GM12878 (cell line): ENCODE data around the gene LARP4B. TPM values are rescaled to one million over a fixed set of nuclear protein-coding genes. Genes with fewer than 3 reads are reported as not detected.

ENCODE experiments used
- ATAC-seq: fragments of 200-7000 bp; cut with Tn5 transposase; 3 replicates; pipeline ENCODE4 v1.9.1; 2020; ENCODE audit warnings: mild to moderate bottlenecking, moderate library complexity
- BruUV-seq: library from RNA; stranded (reverse); fragments of 400-500 nt; replicated peaks from 2 replicates; lab custom pipeline; 2021; lab: Mats Ljungman, UMichigan
- CTCF ChIA-PET: fragments of 300-600 bp; sonication (Branson Sonifier 250); formaldehyde crosslinking; extraction: SDS; loops from one replicate; lab custom pipeline; 2021; ENCODE audit warnings: inconsistent platforms; lab: Yijun Ruan, JAX
- POLR2A ChIA-PET: fragments of 350-600 bp; formaldehyde crosslinking; extraction: SDS; loops from one replicate; lab custom pipeline; 2021; ENCODE audit warnings: inconsistent platforms; lab: Charles Lee
- RAD21 ChIA-PET: fragments of 300-600 bp; sonication (Branson Sonifier 250); formaldehyde crosslinking; loops from one replicate; lab custom pipeline; 2023; ENCODE audit warnings: antibody characterized with exemption; ENCODE audit not compliant: unreplicated experiment; lab: Charles Lee
- SMC1A ChIA-PET: fragments of 300-600 bp; sonication (Branson Sonifier 250); formaldehyde crosslinking; loops from one replicate; lab custom pipeline; 2023; ENCODE audit not compliant: unreplicated experiment, uncharacterized antibody; lab: Charles Lee
- DNase-seq: peaks from one replicate; pipeline ENCODE4 v3.0.0-alpha.2; 2011; ENCODE audit warnings: low read depth, low spot score
- FAIRE-seq: peaks from 3 replicates; lab custom pipeline; 2011; peaks lifted over from hg19 to GRCh38; lab: Jason Lieb, UNC
- H2AFZ ChIP-seq: 2 replicates; pipeline ENCODE4 v1.6.0; 2011; ENCODE audit warnings: low read depth, low read length, control low read depth; ENCODE audit not compliant: control insufficient read depth
- H3K27ac ChIP-seq: 2 replicates; pipeline ENCODE4 v1.5.1; 2011; ENCODE audit warnings: control low read depth; ENCODE audit not compliant: control insufficient read depth, insufficient read depth
- H3K27me3 ChIP-seq, 2 experiments: replicated peaks in 1 of 2; 2 replicates each; pipeline versions ENCODE4 v1.6.0 to v1.6.1; 2011; ENCODE audit warnings: low read length in 1 of 2; ENCODE audit not compliant: control insufficient read depth in 2 of 2, insufficient read depth in 2 of 2
- H3K36me3 ChIP-seq, 2 experiments: 2 replicates each; pipeline ENCODE4 v1.5.1; 2011; ENCODE audit warnings: low read length in 1 of 2; ENCODE audit not compliant: control insufficient read depth in 2 of 2, insufficient read depth in 2 of 2
- H3K4me1 ChIP-seq: 2 replicates; pipeline ENCODE4 v1.6.1; 2011; ENCODE audit warnings: mild to moderate bottlenecking, low read length, moderate library complexity, mixed read lengths; ENCODE audit not compliant: control insufficient read depth, insufficient read depth
- H3K4me2 ChIP-seq: 2 replicates; pipeline ENCODE4 v1.6.0; 2011; ENCODE audit warnings: control low read depth; ENCODE audit not compliant: control insufficient read depth, insufficient read depth
- H3K4me3 ChIP-seq: fragments of 200-600 bp; sonication (generic); 2 replicates; pipeline ENCODE4 v1.5.1; 2016
- H3K79me2 ChIP-seq: 2 replicates; pipeline ENCODE4 v1.6.0; 2011; ENCODE audit warnings: low read length; ENCODE audit not compliant: control insufficient read depth, insufficient read depth
- H3K9ac ChIP-seq: 2 replicates; pipeline ENCODE4 v1.8.0; 2011; ENCODE audit warnings: low read length, control low read depth, mixed read lengths; ENCODE audit not compliant: control insufficient read depth, insufficient read depth
- H3K9me3 ChIP-seq: replicated peaks from 3 replicates; pipeline ENCODE4 v1.5.1; 2011; ENCODE audit warnings: mild to moderate bottlenecking, low read length; ENCODE audit not compliant: control insufficient read depth, insufficient read depth
- H4K20me1 ChIP-seq: 2 replicates; pipeline ENCODE4 v1.6.0; 2011; ENCODE audit not compliant: control insufficient read depth, insufficient read depth
- BRCA1 ChIP-seq: IDR thresholded peaks from 2 replicates; pipeline ENCODE4 v1.6.1; 2011; ENCODE audit warnings: low read depth, low read length, improper control_type of control experiment
- CHD4 ChIP-seq: fragments of 200-600 bp; sonication (generic); IDR thresholded peaks from 2 replicates; pipeline ENCODE4 v1.6.1; 2016; ENCODE audit warnings: mild to moderate bottlenecking
- EGR1 ChIP-seq, 2 experiments: IDR thresholded peaks; 1 replicate in 1 of 2; 2 replicates in 1 of 2; pipeline ENCODE4 v1.6.1; 2011 to 2012; ENCODE audit warnings: low read depth in 2 of 2, low read length in 2 of 2, borderline replicate concordance in 1 of 2, mild to moderate bottlenecking in 1 of 2, moderate library complexity in 1 of 2
- FOXM1 ChIP-seq: IDR thresholded peaks from 2 replicates; pipeline ENCODE4 v1.6.1; 2012; ENCODE audit warnings: low read depth, mild to moderate bottlenecking, inconsistent platforms, low read length, moderate library complexity
- HDAC2 ChIP-seq: fragments of 200-600 bp; sonication (generic); IDR thresholded peaks from 2 replicates; pipeline ENCODE4 v1.6.1; 2017
- HDGF ChIP-seq: fragments of 450-650 bp; IDR thresholded peaks from 2 replicates; pipeline ENCODE4 v1.6.1; 2016; ENCODE audit warnings: antibody characterized with exemption
- MEF2B ChIP-seq: fragments of 450-650 bp; IDR thresholded peaks from 2 replicates; pipeline ENCODE4 v1.6.1; 2018; ENCODE audit warnings: mild to moderate bottlenecking, moderate library complexity; ENCODE audit not compliant: partially characterized antibody, poor library complexity, severe bottlenecking
- PAX5 ChIP-seq: IDR thresholded peaks from 2 replicates; pipeline ENCODE4 v1.6.1; 2011; ENCODE audit warnings: low read depth, low read length, borderline replicate concordance
- RFX5 ChIP-seq: IDR thresholded peaks from 2 replicates; pipeline ENCODE4 v1.6.1; 2011; ENCODE audit warnings: low read depth, low read length, improper control_type of control experiment
- SMC3 ChIP-seq: IDR thresholded peaks from 2 replicates; pipeline ENCODE4 v1.6.1; 2011; ENCODE audit warnings: low read length, improper control_type of control experiment, borderline replicate concordance
- SUPT20H ChIP-seq: IDR thresholded peaks from 2 replicates; pipeline ENCODE4 v1.6.1; 2011; ENCODE audit warnings: low read depth, mild to moderate bottlenecking, low read length, moderate library complexity, borderline replicate concordance; ENCODE audit not compliant: control insufficient read depth
- ZSCAN29 ChIP-seq: fragments of 450-650 bp; IDR thresholded peaks from 2 replicates; pipeline ENCODE4 v1.6.1; 2017; ENCODE audit warnings: mild to moderate bottlenecking, moderate library complexity
- WGBS: methylation state at CpG from one replicate; pipeline ENCODE4 v1.1.6; 2016; ENCODE audit warnings: low lambda C conversion rate; ENCODE audit not compliant: insufficient replicate concordance, insufficient coverage; ENCODE audit errors: missing lambda C conversion rate; 5-methylcytosine and 5-hydroxymethylcytosine counted together
- in situ Hi-C: fragments of 300-500 bp; cut with MboI; formaldehyde crosslinking; loops from 9 replicates; pipeline ENCODE4 v1.14.3; 2018; ENCODE audit warnings: mixed read lengths
- intact Hi-C: fragments of 100-400 bp; cut with micrococcal nuclease; formaldehyde crosslinking; loops from one replicate; pipeline ENCODE4 v1.14.2; 2022; ENCODE audit not compliant: unreplicated experiment
- polyA plus RNA-seq, 11 experiments: library from polyadenylated mRNA; depleted of rRNA in 4 of 11; unstranded in 6 of 11; stranded (reverse) in 5 of 11; fragments of >200 nt; fragmentation: Nextera tagmentation in 4 of 11; fragmentation: Illumina TruSeq in 1 of 11; extraction: Ambion mirVana in 4 of 11; extraction: Trizol in 1 of 11; gene quantifications; 1 replicate in 1 of 11; 2 replicates in 10 of 11; pipeline versions ENCODE4 v1.2.1 to v1.2.3, GENCODE V29; 2011 to 2016; ENCODE audit warnings: inconsistent platforms in 2 of 11, missing spikeins in 2 of 11, low read depth in 1 of 11
- total RNA-seq, 4 experiments: library from RNA; depleted of rRNA in 3 of 4; stranded (reverse); fragments of >200 nt in 3 of 4; fragmentation: Illumina TruSeq in 1 of 4; extraction: Trizol in 1 of 4; gene quantifications; 2 replicates each; pipeline versions ENCODE4 v1.2.1 to v1.2.3, GENCODE V29; 2013 to 2021
- TF ChIP-seq, protein P1 (sequence below): fragments of 450-650 bp; IDR thresholded peaks from 2 replicates; pipeline ENCODE4 v1.6.1; 2018; ENCODE audit warnings: borderline replicate concordance, mild to moderate bottlenecking; ENCODE audit not compliant: partially characterized antibody
- TF ChIP-seq, protein P2 (sequence below): IDR thresholded peaks from 2 replicates; pipeline ENCODE4 v1.6.1; 2011; ENCODE audit warnings: mild to moderate bottlenecking, low read depth, low read length, moderate library complexity; ENCODE audit not compliant: insufficient replicate concordance

The LARP4B gene
- total and polyA plus RNA-seq, 10 of the 15 experiments (the other 5 are each of a cell fraction or from before 2014, with no cell fraction given), result 10.5 to 119 (median 39.4) TPM

DNA sequence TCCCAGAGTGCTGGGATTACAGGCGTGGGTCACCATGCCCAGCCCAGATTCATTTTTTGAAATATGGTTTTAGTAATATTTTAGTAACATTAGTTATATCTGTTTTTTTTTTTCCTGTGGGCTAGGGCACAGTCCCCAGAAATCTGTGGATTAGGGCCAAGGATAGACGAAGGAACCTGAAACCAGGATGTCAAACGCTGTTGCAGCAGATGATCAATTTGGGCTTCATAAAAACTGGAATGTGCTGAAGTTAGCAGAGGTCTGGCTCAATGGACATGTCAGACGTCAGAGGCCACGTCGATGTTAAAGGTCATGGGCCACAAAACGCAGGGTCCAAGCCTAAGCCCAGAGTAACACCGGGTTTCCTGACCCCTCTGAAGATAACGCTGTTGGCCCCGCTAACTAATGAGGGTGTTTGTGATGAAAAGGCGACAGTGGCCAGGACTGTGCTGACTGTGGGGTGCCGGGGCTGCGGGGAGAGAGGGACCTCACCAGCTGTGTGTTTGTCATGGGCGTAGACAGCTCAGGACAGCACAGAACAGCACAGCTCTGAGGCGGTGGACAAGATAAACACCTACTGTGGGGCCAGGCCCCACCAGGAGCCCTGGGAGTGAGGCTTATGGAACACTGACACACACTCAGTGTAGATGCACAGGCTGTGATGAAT, 32.9 kb upstream of the LARP4B start:
- no peak overlapping the region for H3K27ac ChIP-seq
- ChIA-PET POLR2A (no interaction called here), RAD21 (no interaction called here)
- no peak for FAIRE-seq
- no TSS peak for BruUV-seq
- H2AFZ ChIP-seq, result no peak overlapping the region
- intact Hi-C loops, result no loop called here
- H3K36me3 ChIP-seq, result no peaks in the 10 kb centered on the region
- no peaks in the 10 kb centered on the region for H3K79me2 ChIP-seq
- ATAC-seq, result no peak
- TF ChIP-seq, protein P1, sequence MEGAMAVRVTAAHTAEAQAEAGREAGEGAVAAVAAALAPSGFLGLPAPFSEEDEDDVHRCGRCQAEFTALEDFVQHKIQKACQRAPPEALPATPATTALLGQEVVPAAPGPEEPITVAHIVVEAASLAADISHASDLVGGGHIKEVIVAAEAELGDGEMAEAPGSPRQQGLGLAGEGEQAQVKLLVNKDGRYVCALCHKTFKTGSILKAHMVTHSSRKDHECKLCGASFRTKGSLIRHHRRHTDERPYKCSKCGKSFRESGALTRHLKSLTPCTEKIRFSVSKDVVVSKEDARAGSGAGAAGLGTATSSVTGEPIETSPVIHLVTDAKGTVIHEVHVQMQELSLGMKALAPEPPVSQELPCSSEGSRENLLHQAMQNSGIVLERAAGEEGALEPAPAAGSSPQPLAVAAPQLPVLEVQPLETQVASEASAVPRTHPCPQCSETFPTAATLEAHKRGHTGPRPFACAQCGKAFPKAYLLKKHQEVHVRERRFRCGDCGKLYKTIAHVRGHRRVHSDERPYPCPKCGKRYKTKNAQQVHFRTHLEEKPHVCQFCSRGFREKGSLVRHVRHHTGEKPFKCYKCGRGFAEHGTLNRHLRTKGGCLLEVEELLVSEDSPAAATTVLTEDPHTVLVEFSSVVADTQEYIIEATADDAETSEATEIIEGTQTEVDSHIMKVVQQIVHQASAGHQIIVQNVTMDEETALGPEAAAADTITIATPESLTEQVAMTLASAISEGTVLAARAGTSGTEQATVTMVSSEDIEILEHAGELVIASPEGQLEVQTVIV, result no peak
- no peak for TF ChIP-seq BRCA1
- no peak for TF ChIP-seq RFX5
- TF ChIP-seq HDGF, result no peak
- no peak for TF ChIP-seq CHD4
- no peak for TF ChIP-seq EGR1 (IDR thresholded peaks at IDR 0.05; ENCODE audit: borderline replicate concordance in 1 of 2, low read depth in 2 of 2, low read length in 2 of 2)
- no peak for TF ChIP-seq ZSCAN29
- TF ChIP-seq FOXM1, result no peak
- no peak for TF ChIP-seq MEF2B
- TF ChIP-seq PAX5, result no peak
- TF ChIP-seq SUPT20H, result no peak
- no peak for TF ChIP-seq HDAC2
- TF ChIP-seq SMC3, result no peak
- TF ChIP-seq, protein P2, sequence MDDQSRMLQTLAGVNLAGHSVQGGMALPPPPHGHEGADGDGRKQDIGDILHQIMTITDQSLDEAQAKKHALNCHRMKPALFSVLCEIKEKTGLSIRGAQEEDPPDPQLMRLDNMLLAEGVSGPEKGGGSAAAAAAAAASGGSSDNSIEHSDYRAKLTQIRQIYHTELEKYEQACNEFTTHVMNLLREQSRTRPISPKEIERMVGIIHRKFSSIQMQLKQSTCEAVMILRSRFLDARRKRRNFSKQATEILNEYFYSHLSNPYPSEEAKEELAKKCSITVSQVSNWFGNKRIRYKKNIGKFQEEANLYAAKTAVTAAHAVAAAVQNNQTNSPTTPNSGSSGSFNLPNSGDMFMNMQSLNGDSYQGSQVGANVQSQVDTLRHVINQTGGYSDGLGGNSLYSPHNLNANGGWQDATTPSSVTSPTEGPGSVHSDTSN, result no peak
- TF ChIP-seq, all 136 proteins: peak for 0
- no peak overlapping the region for H3K4me2 ChIP-seq
- WGBS, result 61% methylated on average over 15 of the region's 15 CpGs
- no peaks in the 10 kb centered on the region for H3K27me3 ChIP-seq
- in situ Hi-C loops, result no loop called here
- DNase-seq, result no peak
- ChIA-PET SMC1A (no interaction called here), CTCF (no interaction called here)
- H4K20me1 ChIP-seq, result no peaks in the 10 kb centered on the region
- H3K4me3 ChIP-seq, result no peak overlapping the region
- H3K9ac ChIP-seq, result no peak overlapping the region
- no peaks in the 10 kb centered on the region for H3K4me1 ChIP-seq
- no peaks in the 10 kb centered on the region for H3K9me3 ChIP-seq
